MM.1S (cell line): ENCODE measurements around the gene SLC1A7.
"Not testable (repeated sequence)": the region's sequence is repeated elsewhere in the genome, so short reads cannot be mapped to it uniquely, and the experiment has no call there.

ENCODE experiments used
- DNase-seq: peaks from one replicate; pipeline ENCODE4 v3.0.0-alpha.2; 2015
- H2AFZ ChIP-seq: fragments of 300-600 bp; sonication (generic); 2 replicates; pipeline ENCODE4 v1.6.0; 2016; ENCODE audit warnings: antibody characterized with exemption, low read length
- H3F3A ChIP-seq: fragments of 300-600 bp; sonication (generic); 2 replicates; pipeline ENCODE4 v1.6.1; 2016; ENCODE audit warnings: mild to moderate bottlenecking, antibody characterized with exemption, low read length, moderate library complexity, mixed read lengths; ENCODE audit not compliant: insufficient read depth
- H3K27ac ChIP-seq: fragments of 300-600 bp; sonication (generic); 2 replicates; pipeline ENCODE4 v1.5.1; 2016; ENCODE audit warnings: mild to moderate bottlenecking, low read length
- H3K27me3 ChIP-seq: fragments of 300-600 bp; sonication (generic); replicated peaks from 2 replicates; pipeline ENCODE4 v1.6.0; 2016; ENCODE audit warnings: low read length; ENCODE audit not compliant: insufficient read depth
- H3K36me3 ChIP-seq: fragments of 300-600 bp; sonication (generic); replicated peaks from 2 replicates; pipeline ENCODE4 v1.6.1; 2016; ENCODE audit warnings: mild to moderate bottlenecking, low read length, mixed read lengths; ENCODE audit not compliant: insufficient read depth
- H3K4me1 ChIP-seq: fragments of 300-600 bp; sonication (generic); 2 replicates; pipeline ENCODE4 v1.6.1; 2016; ENCODE audit warnings: low read length, mixed read lengths
- H3K4me2 ChIP-seq: fragments of 300-600 bp; sonication (generic); 2 replicates; pipeline ENCODE4 v1.6.0; 2016; ENCODE audit warnings: low read depth, low read length
- H3K4me3 ChIP-seq: fragments of 300-600 bp; sonication (generic); 2 replicates; pipeline ENCODE4 v1.5.1; 2016; ENCODE audit warnings: low read length, mixed read lengths
- H3K79me2 ChIP-seq: fragments of 300-600 bp; sonication (generic); 2 replicates; pipeline ENCODE4 v1.6.1; 2016; ENCODE audit warnings: mixed run types, low read length, mixed read lengths
- H3K9ac ChIP-seq: fragments of 300-600 bp; sonication (generic); 2 replicates; pipeline ENCODE4 v1.6.1; 2016; ENCODE audit warnings: low read length, mixed read lengths
- H3K9me2 ChIP-seq: fragments of 300-600 bp; sonication (generic); replicated peaks from 2 replicates; pipeline ENCODE4 v1.6.1; 2016; ENCODE audit warnings: mild to moderate bottlenecking, low read length, mixed read lengths; ENCODE audit not compliant: insufficient read depth
- H3K9me3 ChIP-seq: fragments of 300-600 bp; sonication (generic); replicated peaks from 2 replicates; pipeline ENCODE4 v1.6.1; 2016; ENCODE audit warnings: mild to moderate bottlenecking, low read length, mixed read lengths; ENCODE audit not compliant: insufficient read depth
- H4K20me1 ChIP-seq: fragments of 300-600 bp; sonication (generic); 2 replicates; pipeline ENCODE4 v1.6.1; 2016; ENCODE audit warnings: mild to moderate bottlenecking, low read length, moderate library complexity, mixed read lengths; ENCODE audit not compliant: insufficient read depth
- EZH2 ChIP-seq: fragments of 300-600 bp; sonication (generic); optimal IDR thresholded peaks from 2 replicates; pipeline ENCODE3; 2017; ENCODE audit warnings: low read depth, mild to moderate bottlenecking, antibody characterized with exemption, low read length, mixed read lengths
- EZH2phosphoT487 ChIP-seq: fragments of 300-600 bp; sonication (generic); IDR thresholded peaks from 2 replicates; pipeline ENCODE4 v1.6.1; 2018; ENCODE audit warnings: antibody characterized with exemption, low read length
- TF ChIP-seq, protein P1 (sequence below): fragments of 300-600 bp; sonication (generic); IDR thresholded peaks from 2 replicates; pipeline ENCODE4 v1.5.1; 2016; ENCODE audit warnings: antibody characterized with exemption, low read length, mixed read lengths

SLC1A7 gene

GRCh38 chr1:53188099-53188498 lies 45.7 kb upstream of the SLC1A7 start:
- no peaks in the 10 kb centered on the region for H3F3A ChIP-seq

GRCh38 chr1:53187401-53187800 lies 45.0 kb upstream of the SLC1A7 start:
- Histone ChIP-seq H3K27ac (no peak overlapping the region), H3K79me2 (no peaks in the 10 kb centered on the region), H4K20me1 (no peaks in the 10 kb centered on the region), H3K36me3 (no peaks in the 10 kb centered on the region), H2AFZ (no peak overlapping the region), H3K27me3 (0 out of 2 replicates have a peak, but pooled peaks cover 7% of the 10 kb centered on the region), H3K9ac (no peak overlapping the region), H3F3A (no peaks in the 10 kb centered on the region), H3K9me2 (no peaks in the 10 kb centered on the region), H3K4me1 (no peaks in the 10 kb centered on the region), H3K4me2 (no peak overlapping the region), H3K4me3 (no peak overlapping the region), H3K9me3 (no peaks in the 10 kb centered on the region)
- no peak for DNase-seq
- no peak for TF ChIP-seq EZH2phosphoT487
- TF ChIP-seq, protein P1, sequence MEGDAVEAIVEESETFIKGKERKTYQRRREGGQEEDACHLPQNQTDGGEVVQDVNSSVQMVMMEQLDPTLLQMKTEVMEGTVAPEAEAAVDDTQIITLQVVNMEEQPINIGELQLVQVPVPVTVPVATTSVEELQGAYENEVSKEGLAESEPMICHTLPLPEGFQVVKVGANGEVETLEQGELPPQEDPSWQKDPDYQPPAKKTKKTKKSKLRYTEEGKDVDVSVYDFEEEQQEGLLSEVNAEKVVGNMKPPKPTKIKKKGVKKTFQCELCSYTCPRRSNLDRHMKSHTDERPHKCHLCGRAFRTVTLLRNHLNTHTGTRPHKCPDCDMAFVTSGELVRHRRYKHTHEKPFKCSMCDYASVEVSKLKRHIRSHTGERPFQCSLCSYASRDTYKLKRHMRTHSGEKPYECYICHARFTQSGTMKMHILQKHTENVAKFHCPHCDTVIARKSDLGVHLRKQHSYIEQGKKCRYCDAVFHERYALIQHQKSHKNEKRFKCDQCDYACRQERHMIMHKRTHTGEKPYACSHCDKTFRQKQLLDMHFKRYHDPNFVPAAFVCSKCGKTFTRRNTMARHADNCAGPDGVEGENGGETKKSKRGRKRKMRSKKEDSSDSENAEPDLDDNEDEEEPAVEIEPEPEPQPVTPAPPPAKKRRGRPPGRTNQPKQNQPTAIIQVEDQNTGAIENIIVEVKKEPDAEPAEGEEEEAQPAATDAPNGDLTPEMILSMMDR = no peak
- TF ChIP-seq EZH2 = no peak

More at GRCh38 chr1:53188099-53188498, 45.7 kb upstream of the SLC1A7 start:
- Histone ChIP-seq H3K27me3 (0 out of 2 replicates have a peak, but pooled peaks cover 7% of the 10 kb centered on the region), H3K4me1 (no peaks in the 10 kb centered on the region), H3K36me3 (no peaks in the 10 kb centered on the region), H3K79me2 (no peaks in the 10 kb centered on the region), H2AFZ (no peak overlapping the region), H3K27ac (no peak overlapping the region), H3K9ac (no peak overlapping the region), H3K4me2 (no peak overlapping the region), H3K9me2 (no peaks in the 10 kb centered on the region), H4K20me1 (no peaks in the 10 kb centered on the region), H3K4me3 (no peak overlapping the region), H3K9me3 (no peaks in the 10 kb centered on the region)
- TF ChIP-seq EZH2phosphoT487 (no peak), EZH2 (no peak)
- TF ChIP-seq, protein P1 = no peak
- no peak for DNase-seq

- H3K9me3 ChIP-seq = no peaks in the 10 kb centered on the region
- no peaks in the 10 kb centered on the region for H4K20me1 ChIP-seq
- no peaks in the 10 kb centered on the region for H3K36me3 ChIP-seq
- no peak overlapping the region for H3K9ac ChIP-seq
- H3K4me1 ChIP-seq = no peaks in the 10 kb centered on the region
- H3F3A ChIP-seq = no peaks in the 10 kb centered on the region
- no peaks in the 10 kb centered on the region for H3K9me2 ChIP-seq
- H3K4me3 ChIP-seq = no peak overlapping the region
- no peak overlapping the region for H3K27ac ChIP-seq
- H3K79me2 ChIP-seq = no peaks in the 10 kb centered on the region
- 0 out of 2 replicates have a peak, but pooled peaks cover 7% of the 10 kb centered on the region for H3K27me3 ChIP-seq
- DNase-seq = no peak
- TF ChIP-seq, protein P1 = no peak
- no peak for TF ChIP-seq EZH2
- no peak for TF ChIP-seq EZH2phosphoT487
- H3K4me2 ChIP-seq = no peak overlapping the region
- H2AFZ ChIP-seq = no peak overlapping the region
Observed at GRCh38 chr1:53186533-53186932, 44.1 kb upstream of the SLC1A7 start.

DNA sequence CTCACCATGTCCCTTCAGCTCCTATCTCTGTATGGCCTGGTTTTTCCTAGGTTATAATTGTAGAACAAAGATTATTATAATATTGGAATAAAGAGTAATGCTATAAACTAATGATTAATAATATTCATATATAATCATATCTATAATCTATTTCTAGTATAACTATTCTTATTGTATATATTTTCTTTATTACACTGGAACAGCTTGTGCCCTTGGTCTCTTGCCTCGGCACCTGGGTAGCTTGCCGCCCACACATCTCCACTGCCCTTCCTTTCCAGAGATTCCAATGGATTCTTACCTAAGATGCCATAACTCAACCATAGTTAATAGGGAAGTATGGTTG lies 43.5 kb upstream of the SLC1A7 start:
- not testable (repeated sequence) for H4K20me1 ChIP-seq, H3K27me3 ChIP-seq, H3K79me2 ChIP-seq, H3K9ac ChIP-seq, H2AFZ ChIP-seq, H3K4me1 ChIP-seq, H3K4me3 ChIP-seq, H3K4me2 ChIP-seq, H3K9me3 ChIP-seq, H3F3A ChIP-seq, H3K36me3 ChIP-seq, H3K27ac ChIP-seq, H3K9me2 ChIP-seq, DNase-seq
